Measurements from ENCODE around the gene MYL6. TPM values are rescaled to one million over a fixed set of nuclear protein-coding genes. Genes with fewer than 3 reads are reported as not detected.

The MYL6 gene
- 1,139 and 2,051 TPM in 2 replicates for total RNA-seq

DNA sequence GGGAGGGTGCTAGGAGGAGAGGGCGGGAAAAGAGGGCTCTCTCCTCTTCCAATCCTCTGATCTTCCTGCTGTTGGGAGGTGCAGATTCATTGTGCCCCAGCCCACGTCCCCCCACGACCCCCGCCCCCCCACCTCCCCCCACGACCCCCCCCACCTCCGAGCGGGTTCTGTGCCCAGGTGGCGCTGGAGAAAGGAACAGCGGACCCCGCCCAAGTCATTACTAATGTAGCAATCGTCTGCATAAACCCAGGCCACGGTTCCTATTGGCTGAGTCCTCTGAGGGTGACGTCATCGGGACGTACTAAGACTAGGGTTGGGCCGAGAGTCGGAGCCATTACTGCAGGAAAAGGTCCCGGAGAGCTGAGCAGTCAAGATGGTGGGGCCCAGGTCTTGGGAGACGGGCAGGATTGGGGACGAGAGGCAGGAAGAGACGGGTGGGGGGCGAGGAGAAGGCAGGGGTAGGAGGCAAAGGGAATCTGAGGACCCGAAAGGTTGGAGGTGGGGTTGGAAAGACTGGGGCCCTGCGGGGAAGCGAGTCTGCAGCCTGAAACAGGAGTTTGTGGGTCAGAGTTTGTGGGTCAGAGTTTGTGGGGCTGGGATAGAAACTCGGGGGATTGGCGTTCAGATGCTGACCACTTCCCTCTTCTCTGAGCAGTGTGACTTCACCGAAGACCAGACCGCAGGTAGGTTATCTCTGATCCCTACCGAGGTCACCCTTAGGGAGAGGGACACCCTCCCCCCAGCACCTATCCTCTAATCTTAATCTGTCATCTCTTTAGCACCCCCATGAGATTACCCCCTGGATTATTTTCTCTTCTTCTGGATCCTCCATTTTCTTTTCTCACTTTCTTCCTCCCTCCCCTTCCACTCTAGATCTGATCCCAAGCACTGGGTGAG, at the start of gene MYL6:
Gene MYL6, plus strand, starts transcription at position 331 of the 897 bp plus-strand sequence. Its CDS starts 43 bp downstream, at position 374.

DNA sequence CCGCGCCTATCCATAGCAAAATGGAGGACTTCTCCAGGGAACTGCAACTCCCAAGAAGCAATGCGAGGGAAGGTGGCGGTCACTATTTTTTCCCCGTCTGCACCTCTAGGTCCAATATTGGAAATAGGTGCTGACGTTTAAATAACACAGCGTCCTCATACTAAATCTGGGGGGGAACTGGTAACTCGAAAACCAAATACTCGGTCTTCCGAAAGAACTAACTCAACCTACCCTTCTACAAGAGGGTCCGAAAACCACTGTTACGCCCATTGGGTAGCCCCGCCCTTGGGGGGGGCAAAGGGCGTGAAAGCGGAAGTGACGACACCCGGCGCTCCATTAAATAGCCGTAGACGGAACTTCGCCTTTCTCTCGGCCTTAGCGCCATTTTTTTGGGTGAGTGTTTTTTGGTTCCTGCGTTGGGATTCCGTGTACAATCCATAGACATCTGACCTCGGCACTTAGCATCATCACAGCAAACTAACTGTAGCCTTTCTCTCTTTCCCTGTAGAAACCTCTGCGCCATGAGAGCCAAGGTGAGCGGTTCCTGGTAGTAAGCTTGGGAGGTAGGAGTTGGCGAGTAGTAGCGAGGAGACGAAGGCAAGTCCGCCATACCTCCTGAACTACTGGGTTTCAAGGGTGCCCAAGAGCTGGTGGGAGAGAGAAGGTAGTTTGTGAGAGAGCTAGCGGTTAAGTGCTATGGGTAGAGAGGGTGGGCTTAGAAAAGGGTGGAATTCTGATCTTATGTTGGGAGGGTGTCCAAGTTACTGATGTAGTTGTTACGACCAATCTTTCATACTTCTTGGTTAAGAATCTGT, 41.7 kb upstream of the MYL6 start, which contains the start of gene RPL41:
Gene RPL41, plus strand, starts transcription at position 367 of the 815 bp plus-strand sequence.

DNA sequence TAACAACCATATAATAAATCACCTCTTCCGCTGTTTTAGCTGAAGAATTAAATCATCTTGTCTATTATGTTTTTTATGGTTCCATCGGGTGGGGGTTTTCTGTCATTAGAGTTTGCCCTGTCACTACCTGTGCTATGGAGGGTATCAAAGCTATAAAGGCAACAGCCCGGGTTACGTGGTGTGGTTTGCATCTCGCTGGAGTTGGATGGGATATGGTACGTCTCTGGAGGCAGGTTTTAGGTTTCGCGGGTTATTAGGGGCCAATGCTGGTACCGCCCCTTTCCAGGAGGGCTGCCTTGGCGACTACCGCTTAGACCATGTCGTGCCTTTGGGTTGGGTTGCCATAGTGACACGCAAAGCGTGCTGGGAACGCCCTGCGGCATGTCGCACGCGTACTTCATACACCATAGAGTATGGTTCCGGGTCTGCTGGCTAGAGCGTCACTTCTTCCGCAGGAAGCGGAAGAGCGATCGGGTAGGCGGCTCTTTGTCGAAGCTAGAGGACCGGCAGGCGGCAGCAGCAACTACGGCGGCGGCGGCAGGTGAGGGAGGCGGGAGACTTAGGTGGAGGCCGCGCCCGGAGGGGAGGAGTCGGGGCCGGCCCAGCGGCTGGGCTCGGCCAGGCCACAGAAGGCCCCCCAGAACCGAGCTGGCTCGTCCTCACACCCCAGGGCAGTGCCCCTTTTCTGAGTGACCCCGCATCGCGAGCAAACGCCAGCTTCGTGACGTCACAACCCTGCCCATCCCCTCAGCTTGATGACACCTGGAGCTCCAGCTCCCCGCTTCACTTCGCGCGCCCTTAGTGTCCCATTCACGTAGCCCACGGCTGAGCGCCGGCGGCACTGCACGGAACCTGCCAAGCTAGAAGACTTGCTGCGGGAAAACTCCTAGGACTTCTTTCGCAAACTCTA, 40.1 kb upstream of the MYL6 start, which contains the start of gene ZC3H10:
Gene ZC3H10, plus strand, starts transcription at position 489 of the 910 bp plus-strand sequence. CDS start 2,297 bp downstream, outside the sequence.

DNA sequence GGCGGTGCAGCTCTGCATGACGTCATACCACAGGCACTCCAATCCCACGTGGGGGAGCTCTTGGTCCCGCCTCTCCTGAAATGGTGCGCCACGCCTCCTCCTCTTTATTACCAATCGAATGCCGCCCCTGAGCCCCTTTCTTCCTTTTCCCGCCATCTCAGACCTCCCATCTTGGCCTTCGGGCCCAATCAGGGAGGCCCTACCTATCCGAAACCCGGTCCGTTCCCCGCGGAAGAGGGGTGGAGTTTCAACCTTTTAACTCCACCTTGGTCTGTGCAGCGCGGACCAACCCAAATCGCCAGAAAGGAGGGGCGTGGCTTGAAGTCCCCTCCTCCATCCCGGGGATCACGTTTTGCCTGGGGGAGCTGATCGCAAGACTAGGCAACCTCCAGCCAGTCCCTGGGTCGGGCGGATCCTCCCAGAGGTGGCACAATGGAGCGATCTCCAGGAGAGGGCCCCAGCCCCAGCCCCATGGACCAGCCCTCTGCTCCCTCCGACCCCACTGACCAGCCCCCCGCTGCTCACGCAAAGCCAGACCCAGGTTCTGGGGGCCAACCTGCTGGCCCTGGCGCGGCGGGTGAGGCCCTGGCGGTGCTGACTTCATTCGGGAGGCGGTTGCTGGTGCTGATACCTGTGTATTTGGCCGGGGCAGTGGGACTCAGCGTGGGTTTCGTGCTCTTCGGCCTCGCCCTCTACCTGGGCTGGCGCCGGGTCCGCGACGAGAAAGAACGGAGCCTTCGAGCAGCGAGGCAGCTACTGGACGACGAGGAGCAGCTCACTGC, 30.1 kb upstream of the MYL6 start, which contains the start of gene ESYT1:
Gene ESYT1, plus strand, starts transcription at position 380 of the 782 bp plus-strand sequence. Its CDS starts 53 bp downstream, at position 433.

DNA sequence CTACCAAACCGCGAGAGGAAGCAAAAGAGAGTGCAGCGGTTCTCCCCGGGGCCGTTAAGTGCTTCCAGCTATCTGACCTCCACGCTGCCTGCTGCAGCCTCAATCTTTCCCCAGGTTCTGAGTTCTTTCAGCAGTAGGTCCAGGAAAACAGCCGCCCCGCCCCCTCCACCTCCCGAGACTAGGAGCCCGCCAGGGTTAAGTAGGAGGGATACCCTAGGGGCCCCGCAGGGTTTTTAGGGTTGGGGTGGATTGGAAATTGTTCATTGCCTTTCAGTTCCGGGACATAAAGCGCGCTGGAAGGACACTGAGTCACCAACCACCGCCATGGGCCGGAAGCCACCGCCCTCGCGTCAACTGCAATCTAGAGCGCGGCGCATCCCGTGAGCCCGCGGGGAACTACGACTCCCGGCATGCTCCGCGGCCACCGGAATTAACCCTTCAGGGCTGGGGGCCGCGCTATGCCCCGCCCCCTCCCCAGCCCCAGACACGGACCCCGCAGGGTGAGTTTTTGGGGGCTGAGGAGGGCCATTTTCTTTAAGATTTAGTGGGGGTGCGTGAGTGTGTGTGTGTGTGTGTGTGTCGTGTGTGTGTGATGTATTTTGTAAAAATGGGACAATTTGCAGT, 5.9 kb upstream of the MYL6 start, which contains the start of gene MYL6B:
Gene MYL6B, plus strand, starts transcription at position 456 of the 624 bp plus-strand sequence. CDS start 1,332 bp downstream, outside the sequence.

DNA sequence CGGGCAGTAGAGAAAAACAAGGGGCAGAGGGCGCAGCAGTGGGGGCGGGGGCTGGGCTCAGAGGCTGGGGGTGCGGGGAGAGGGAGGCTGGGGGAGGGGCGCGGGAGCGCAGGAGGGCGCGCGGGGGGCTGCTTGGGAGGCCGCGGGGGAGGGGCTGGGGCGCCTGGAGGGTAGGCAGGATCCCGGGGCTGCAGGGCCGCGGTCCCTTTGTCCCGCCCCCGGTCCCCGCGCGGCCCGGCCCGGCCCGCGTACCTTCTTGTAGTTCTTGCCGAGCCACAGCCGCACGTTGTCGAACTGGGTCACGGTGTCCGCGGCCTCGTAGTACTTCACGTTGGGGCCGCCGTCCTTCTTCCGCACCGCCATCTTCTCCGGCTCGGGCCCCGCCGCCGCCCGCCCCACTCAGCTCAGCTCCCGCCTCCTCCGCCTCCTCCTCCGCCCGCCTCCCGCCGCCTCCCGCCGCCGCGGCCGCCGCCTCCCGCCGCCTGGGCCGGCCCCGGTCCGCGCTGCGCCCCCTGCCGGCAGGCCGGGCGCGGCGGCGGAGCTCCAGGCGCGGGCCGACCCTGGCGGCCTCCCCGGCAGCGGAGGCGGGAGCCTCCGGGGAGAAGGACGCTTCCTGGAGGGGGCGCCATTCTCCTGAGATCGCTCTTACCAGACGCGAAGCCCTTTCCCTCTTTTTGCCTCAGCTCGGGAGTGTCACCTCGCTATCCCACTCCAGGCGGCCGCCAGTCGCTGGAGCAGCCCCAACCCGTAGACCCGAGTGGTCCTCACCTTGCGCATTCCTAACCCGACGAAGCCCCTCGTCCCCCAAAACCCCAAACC, 31.1 kb downstream of the MYL6 start, which contains the start of gene SMARCC2:
Gene SMARCC2, minus strand, starts transcription at position 385 of the 819 bp plus-strand sequence. Its CDS starts 22 bp downstream, at position 363.

Other genes starting within 250 kb of the MYL6 start
- gene PYM1, start 230.5 kb upstream of the MYL6 start, total RNA-seq: 34.2 and 36.5 TPM in 2 replicates
- 68.6 and 74.2 TPM in 2 replicates for gene DGKA, start 227.2 kb upstream of the MYL6 start, total RNA-seq
- gene PMEL, start 192.3 kb upstream of the MYL6 start, total RNA-seq: 0.33 and 1.6 TPM in 2 replicates
- gene CDK2, start 191.5 kb upstream of the MYL6 start, total RNA-seq: 13.4 and 21.1 TPM in 2 replicates
- 65.5 and 66.2 TPM in 2 replicates for gene RAB5B, start 184.3 kb upstream of the MYL6 start, total RNA-seq
- 17.5 and 19.0 TPM in 2 replicates for gene SUOX, start 161.1 kb upstream of the MYL6 start, total RNA-seq
- gene IKZF4, start 137.3 kb upstream of the MYL6 start, total RNA-seq: 1.2 and 1.7 TPM in 2 replicates
- 136 and 411 TPM in 2 replicates for gene RPS26, start 116.4 kb upstream of the MYL6 start, total RNA-seq
- gene ERBB3, start 78.2 kb upstream of the MYL6 start, total RNA-seq: 0.33 and 2.3 TPM in 2 replicates
- gene PA2G4, start 53.8 kb upstream of the MYL6 start, total RNA-seq: 101 and 138 TPM in 2 replicates
- gene RPL41, start 41.7 kb upstream of the MYL6 start, total RNA-seq: 1,465 and 2,446 TPM in 2 replicates
- 4.4 and 5.6 TPM in 2 replicates for gene ZC3H10, start 40.1 kb upstream of the MYL6 start, total RNA-seq
- 396 and 399 TPM in 2 replicates for gene ESYT1, start 30.1 kb upstream of the MYL6 start, total RNA-seq
- 68.3 and 89.3 TPM in 2 replicates for gene MYL6B, start 5.8 kb upstream of the MYL6 start, total RNA-seq
- gene SMARCC2, start 31.1 kb downstream of the MYL6 start, total RNA-seq: 42.6 and 58.9 TPM in 2 replicates
- gene RNF41, start 63.6 kb downstream of the MYL6 start, total RNA-seq: 82.5 and 144 TPM in 2 replicates
- 27.0 and 29.2 TPM in 2 replicates for gene NABP2, start 66.0 kb downstream of the MYL6 start, total RNA-seq
- gene SLC39A5, start 71.7 kb downstream of the MYL6 start, total RNA-seq: not detected in 2 replicates
- 14.0 and 15.9 TPM in 2 replicates for gene ANKRD52, start 100.0 kb downstream of the MYL6 start, total RNA-seq
- 8.6 and 11.9 TPM in 2 replicates for gene COQ10A, start 108.6 kb downstream of the MYL6 start, total RNA-seq
- 99.2 and 103 TPM in 2 replicates for gene CS, start 142.0 kb downstream of the MYL6 start, total RNA-seq
- 47.8 and 76.2 TPM in 2 replicates for gene CNPY2, start 157.6 kb downstream of the MYL6 start, total RNA-seq
- 21.5 and 30.3 TPM in 2 replicates for gene PAN2, start 175.6 kb downstream of the MYL6 start, total RNA-seq
- gene IL23A, start 180.5 kb downstream of the MYL6 start, total RNA-seq: 0.50 and 0.58 TPM in 2 replicates
- gene STAT2, start 201.7 kb downstream of the MYL6 start, total RNA-seq: 291 and 409 TPM in 2 replicates
- gene APOF, start 204.5 kb downstream of the MYL6 start, total RNA-seq: not detected in 2 replicates

All from smooth muscle cell of trachea (primary cell).